ENCODE data around the gene CPT1C.

GRCh38 chr19:49658139-49658517, 32.8 kb upstream of the CPT1C start:
- TF ChIP-seq CTCF (IDR thresholded peaks at IDR 0.05; ENCODE audit: low read depth, low read length, poor library complexity, severe bottlenecking) (no peak), EZH2phosphoT487 (IDR thresholded peaks at IDR 0.05; ENCODE audit: borderline replicate concordance, low read length) (no peak)
